ENCODE data around the gene TMEM181. TPM values are rescaled to one million over a fixed set of nuclear protein-coding genes. Genes with fewer than 3 reads are reported as not detected.

TMEM181 gene
- total and polyA plus RNA-seq, 4 donors: 6.4 to 15.6 (median 12.6) TPM

GRCh38 chr6:158609455-158610155, 49.7 kb downstream of the TMEM181 start (continued):
- TF ChIP-seq FOXA2 (IDR thresholded peaks at IDR 0.05): no peak

GRCh38 chr6:158610319-158610968, 50.6 kb downstream of the TMEM181 start:
- no peaks in the 10 kb centered on the region for H3K27me3 ChIP-seq (ENCODE audit: control insufficient read depth in 4 of 4, insufficient read depth in 4 of 4, low read length in 3 of 4)
- no peaks in the 10 kb centered on the region for H3K9me3 ChIP-seq (ENCODE audit: control insufficient read depth in 4 of 4, low read length in 3 of 4)
- peak; percentile 16 for DNase-seq (ENCODE audit: low spot score)
- TF ChIP-seq RAD21 (IDR thresholded peaks at IDR 0.05) (no peak), YY1 (IDR thresholded peaks at IDR 0.05) (no peak), SP1 (IDR thresholded peaks at IDR 0.05) (no peak), EGR1 (IDR thresholded peaks at IDR 0.05; ENCODE audit: low read depth in 2 of 2) (no peak), CTCF (IDR thresholded peaks at IDR 0.05; ENCODE audit: low read depth, low read length, missing input control) (no peak), GABPA (IDR thresholded peaks at IDR 0.05 in 1 of 2, conservative IDR thresholded peaks at IDR 0.05 in 1 of 2) (no peak), FOXA2 (IDR thresholded peaks at IDR 0.05) (no peak), JUND (IDR thresholded peaks at IDR 0.05) (no peak), FOXA1 (IDR thresholded peaks at IDR 0.05) (no peak), TAF1 (conservative IDR thresholded peaks at IDR 0.05) (no peak)
- H3K4me1 ChIP-seq (ENCODE audit: control insufficient read depth in 4 of 4, insufficient read depth in 4 of 4, low read length in 3 of 4): no peaks in the 10 kb centered on the region
- peaks cover 8 to 37% (median 22%) of the 10 kb centered on the region in 4 donors for H3K36me3 ChIP-seq (ENCODE audit: control insufficient read depth in 4 of 4, insufficient read depth in 3 of 4, low read depth in 1 of 4, low read length in 3 of 4)
- WGBS: 88% methylated on average over 9 of the region's 9 CpGs
- no peak overlapping the region for H3K27ac ChIP-seq (ENCODE audit: low read depth in 1 of 2, low read length in 2 of 2)
- no peak overlapping the region for H3K9ac ChIP-seq (ENCODE audit: low read depth in 1 of 2, low read length in 2 of 2)
- H3K4me3 ChIP-seq (ENCODE audit: low read depth in 1 of 3, low read length in 3 of 3): no peak overlapping the region

GRCh38 chr6:158611039-158611438, 51.1 kb downstream of the TMEM181 start:
- Histone ChIP-seq H3K9ac (ENCODE audit: low read depth in 1 of 2, low read length in 2 of 2) (no peak overlapping the region), H3K27ac (ENCODE audit: low read depth in 1 of 2, low read length in 2 of 2) (no peak overlapping the region), H3K9me3 (ENCODE audit: control insufficient read depth in 4 of 4, low read length in 3 of 4) (no peaks in the 10 kb centered on the region), H3K36me3 (ENCODE audit: control insufficient read depth in 4 of 4, insufficient read depth in 3 of 4, low read depth in 1 of 4, low read length in 3 of 4) (peaks cover 8 to 35% (median 22%) of the 10 kb centered on the region in 4 donors), H3K4me3 (ENCODE audit: low read depth in 1 of 3, low read length in 3 of 3) (no peak overlapping the region), H3K4me1 (ENCODE audit: control insufficient read depth in 4 of 4, insufficient read depth in 4 of 4, low read length in 3 of 4) (no peaks in the 10 kb centered on the region), H3K27me3 (ENCODE audit: control insufficient read depth in 4 of 4, insufficient read depth in 4 of 4, low read length in 3 of 4) (no peaks in the 10 kb centered on the region)
- TF ChIP-seq RXRA (IDR thresholded peaks at IDR 0.05) (no peak), GABPA (IDR thresholded peaks at IDR 0.05 in 1 of 2, conservative IDR thresholded peaks at IDR 0.05 in 1 of 2) (no peak), NR2F2 (IDR thresholded peaks at IDR 0.05) (no peak), RAD21 (IDR thresholded peaks at IDR 0.05) (no peak), TAF1 (conservative IDR thresholded peaks at IDR 0.05) (no peak), YY1 (IDR thresholded peaks at IDR 0.05) (no peak), SP1 (IDR thresholded peaks at IDR 0.05) (no peak), CTCF (IDR thresholded peaks at IDR 0.05; ENCODE audit: low read depth, low read length, missing input control) (no peak), FOXA2 (IDR thresholded peaks at IDR 0.05) (no peak), EGR1 (IDR thresholded peaks at IDR 0.05; ENCODE audit: low read depth in 2 of 2) (no peak), HNF4G (IDR thresholded peaks at IDR 0.05) (no peak), FOXA1 (IDR thresholded peaks at IDR 0.05) (no peak)
- TF ChIP-seq, protein P1, sequence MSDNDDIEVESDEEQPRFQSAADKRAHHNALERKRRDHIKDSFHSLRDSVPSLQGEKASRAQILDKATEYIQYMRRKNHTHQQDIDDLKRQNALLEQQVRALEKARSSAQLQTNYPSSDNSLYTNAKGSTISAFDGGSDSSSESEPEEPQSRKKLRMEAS (IDR thresholded peaks at IDR 0.05): no peak
- TF ChIP-seq, protein P2, sequence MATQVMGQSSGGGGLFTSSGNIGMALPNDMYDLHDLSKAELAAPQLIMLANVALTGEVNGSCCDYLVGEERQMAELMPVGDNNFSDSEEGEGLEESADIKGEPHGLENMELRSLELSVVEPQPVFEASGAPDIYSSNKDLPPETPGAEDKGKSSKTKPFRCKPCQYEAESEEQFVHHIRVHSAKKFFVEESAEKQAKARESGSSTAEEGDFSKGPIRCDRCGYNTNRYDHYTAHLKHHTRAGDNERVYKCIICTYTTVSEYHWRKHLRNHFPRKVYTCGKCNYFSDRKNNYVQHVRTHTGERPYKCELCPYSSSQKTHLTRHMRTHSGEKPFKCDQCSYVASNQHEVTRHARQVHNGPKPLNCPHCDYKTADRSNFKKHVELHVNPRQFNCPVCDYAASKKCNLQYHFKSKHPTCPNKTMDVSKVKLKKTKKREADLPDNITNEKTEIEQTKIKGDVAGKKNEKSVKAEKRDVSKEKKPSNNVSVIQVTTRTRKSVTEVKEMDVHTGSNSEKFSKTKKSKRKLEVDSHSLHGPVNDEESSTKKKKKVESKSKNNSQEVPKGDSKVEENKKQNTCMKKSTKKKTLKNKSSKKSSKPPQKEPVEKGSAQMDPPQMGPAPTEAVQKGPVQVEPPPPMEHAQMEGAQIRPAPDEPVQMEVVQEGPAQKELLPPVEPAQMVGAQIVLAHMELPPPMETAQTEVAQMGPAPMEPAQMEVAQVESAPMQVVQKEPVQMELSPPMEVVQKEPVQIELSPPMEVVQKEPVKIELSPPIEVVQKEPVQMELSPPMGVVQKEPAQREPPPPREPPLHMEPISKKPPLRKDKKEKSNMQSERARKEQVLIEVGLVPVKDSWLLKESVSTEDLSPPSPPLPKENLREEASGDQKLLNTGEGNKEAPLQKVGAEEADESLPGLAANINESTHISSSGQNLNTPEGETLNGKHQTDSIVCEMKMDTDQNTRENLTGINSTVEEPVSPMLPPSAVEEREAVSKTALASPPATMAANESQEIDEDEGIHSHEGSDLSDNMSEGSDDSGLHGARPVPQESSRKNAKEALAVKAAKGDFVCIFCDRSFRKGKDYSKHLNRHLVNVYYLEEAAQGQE (IDR thresholded peaks at IDR 0.05): no peak
- TF ChIP-seq, protein P3, sequence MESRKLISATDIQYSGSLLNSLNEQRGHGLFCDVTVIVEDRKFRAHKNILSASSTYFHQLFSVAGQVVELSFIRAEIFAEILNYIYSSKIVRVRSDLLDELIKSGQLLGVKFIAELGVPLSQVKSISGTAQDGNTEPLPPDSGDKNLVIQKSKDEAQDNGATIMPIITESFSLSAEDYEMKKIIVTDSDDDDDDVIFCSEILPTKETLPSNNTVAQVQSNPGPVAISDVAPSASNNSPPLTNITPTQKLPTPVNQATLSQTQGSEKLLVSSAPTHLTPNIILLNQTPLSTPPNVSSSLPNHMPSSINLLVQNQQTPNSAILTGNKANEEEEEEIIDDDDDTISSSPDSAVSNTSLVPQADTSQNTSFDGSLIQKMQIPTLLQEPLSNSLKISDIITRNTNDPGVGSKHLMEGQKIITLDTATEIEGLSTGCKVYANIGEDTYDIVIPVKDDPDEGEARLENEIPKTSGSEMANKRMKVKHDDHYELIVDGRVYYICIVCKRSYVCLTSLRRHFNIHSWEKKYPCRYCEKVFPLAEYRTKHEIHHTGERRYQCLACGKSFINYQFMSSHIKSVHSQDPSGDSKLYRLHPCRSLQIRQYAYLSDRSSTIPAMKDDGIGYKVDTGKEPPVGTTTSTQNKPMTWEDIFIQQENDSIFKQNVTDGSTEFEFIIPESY (IDR thresholded peaks at IDR 0.05): no peak
- TF ChIP-seq, protein P4, sequence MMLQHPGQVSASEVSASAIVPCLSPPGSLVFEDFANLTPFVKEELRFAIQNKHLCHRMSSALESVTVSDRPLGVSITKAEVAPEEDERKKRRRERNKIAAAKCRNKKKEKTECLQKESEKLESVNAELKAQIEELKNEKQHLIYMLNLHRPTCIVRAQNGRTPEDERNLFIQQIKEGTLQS (IDR thresholded peaks at IDR 0.05): no peak
- 83% methylated on average over 3 of the region's 3 CpGs for WGBS
- DNase-seq (ENCODE audit: low spot score): peak; percentile 23

All from liver (tissue), 9 donors.